Adrenal gland (tissue), 12 donors: ENCODE measurements around the gene CPED1. TPM values are rescaled to one million over a fixed set of nuclear protein-coding genes. Genes with fewer than 3 reads are reported as not detected.

ENCODE experiments used
- DNase-seq, 7 donors: peaks; one replicate each; pipeline ENCODE4 v3.0.0-alpha.2; 2019 to 2020
- H3K27ac ChIP-seq, 5 donors: fragments of 200-600 bp; sonication (generic) in 4 of 5; 1 replicate in 3 of 5; 2 replicates in 2 of 5; pipeline versions ENCODE4 v1.5.1 to v1.8.0; 2016 to 2020; ENCODE audit warnings: mild to moderate bottlenecking in 1 of 5
- H3K27me3 ChIP-seq: fragments of 200-600 bp; 2 replicates; pipeline ENCODE4 v1.8.0; 2021
- H3K36me3 ChIP-seq, 2 donors: fragments of 200-600 bp; replicated peaks in 1 of 2; 1 replicate in 1 of 2; 2 replicates in 1 of 2; pipeline versions ENCODE4 v1.5.1 to v1.8.0; 2018 to 2022
- H3K4me1 ChIP-seq, 2 donors: fragments of 200-600 bp; replicated peaks in 1 of 2; 1 replicate in 1 of 2; 2 replicates in 1 of 2; pipeline versions ENCODE4 v1.5.1 to v1.8.0; 2018 to 2021
- H3K4me3 ChIP-seq, 4 donors: fragments of 200-600 bp; sonication (generic) in 3 of 4; one replicate each; pipeline ENCODE4 v1.5.1; 2016 to 2018
- H3K9me3 ChIP-seq, 3 donors: fragments of 200-600 bp; sonication (generic) in 1 of 3; replicated peaks in 1 of 3; 1 replicate in 2 of 3; 2 replicates in 1 of 3; pipeline versions ENCODE4 v1.5.1 to v1.8.0; 2016 to 2021
- POLR2A ChIP-seq, 2 donors: fragments of 450-650 bp; IDR thresholded peaks; one replicate each; pipeline ENCODE4 v1.6.1; 2017; ENCODE audit warnings: antibody characterized with exemption in 2 of 2, mild to moderate bottlenecking in 2 of 2, moderate library complexity in 1 of 2
- WGBS, 4 donors: extraction: QIAGEN DNeasy Blood & Tissue Kit in 2 of 4; methylation state at CpG; one replicate each; pipeline versions ENCODE4 v1.1.5 to v1.1.7; 2013 to 2017; 5-methylcytosine and 5-hydroxymethylcytosine counted together
- intact Hi-C, 2 donors: fragments of 100-400 bp; cut with DNase I; formaldehyde crosslinking; loops; one replicate each; pipeline versions ENCODE4 v1.14.1 to v1.15.0; 2022 to 2023
- polyA plus RNA-seq, 3 donors: library from polyadenylated mRNA; stranded (reverse); fragments of 200-250 nt in 2 of 3; fragments of 350-450 nt in 1 of 3; fragmentation: Illumina TruSeq in 1 of 3; extraction: RNeasy Lipid Tissue Mini Kit (QIAGEN cat#74804) in 1 of 3; gene quantifications; one replicate each; pipeline ENCODE4 v1.2.3, GENCODE V29; 2013 to 2014
- total RNA-seq, 9 donors: library from RNA; depleted of rRNA in 4 of 9; stranded (reverse); fragments of >200 nt in 4 of 9; fragments of 120-200 nt in 1 of 9; fragmentation: NEBNext Ultra II Directional in 1 of 9; extraction: Animal tissue kit (Norgen Biotek cat#: 25700) in 1 of 9; gene quantifications; one replicate each; pipeline versions ENCODE4 v1.1.0 to v1.2.4, GENCODE V29; 2013 to 2023
- TF ChIP-seq, protein P1 (sequence below), 6 experiments: fragments of 450-650 bp in 4 of 6; fragments of 200-600 bp in 2 of 6; sonication (generic) in 1 of 6; IDR thresholded peaks; 1 replicate in 5 of 6; 2 replicates in 1 of 6; pipeline versions ENCODE4 v1.5.1 to v1.8.0; 2016 to 2021; ENCODE audit warnings: antibody characterized with exemption in 6 of 6, mild to moderate bottlenecking in 2 of 6, moderate library complexity in 1 of 6
- donor health status: healthy with polysubstance abuse.
- donor health status: Bipolar disorder and iron deficiency.
- donor health status: DM: yes; HTN: yes; CAD: no.
- donor health status: DM: no; HTN: no; CAD: no.
- donor health status: DM: no; HTN: no; CAD: no.
- donor health status: DM: yes; HTN: yes; CAD: no.

CPED1 gene
- total and polyA plus RNA-seq, 12 donors: 5.2 to 72.2 (median 40.7) TPM

DNA sequence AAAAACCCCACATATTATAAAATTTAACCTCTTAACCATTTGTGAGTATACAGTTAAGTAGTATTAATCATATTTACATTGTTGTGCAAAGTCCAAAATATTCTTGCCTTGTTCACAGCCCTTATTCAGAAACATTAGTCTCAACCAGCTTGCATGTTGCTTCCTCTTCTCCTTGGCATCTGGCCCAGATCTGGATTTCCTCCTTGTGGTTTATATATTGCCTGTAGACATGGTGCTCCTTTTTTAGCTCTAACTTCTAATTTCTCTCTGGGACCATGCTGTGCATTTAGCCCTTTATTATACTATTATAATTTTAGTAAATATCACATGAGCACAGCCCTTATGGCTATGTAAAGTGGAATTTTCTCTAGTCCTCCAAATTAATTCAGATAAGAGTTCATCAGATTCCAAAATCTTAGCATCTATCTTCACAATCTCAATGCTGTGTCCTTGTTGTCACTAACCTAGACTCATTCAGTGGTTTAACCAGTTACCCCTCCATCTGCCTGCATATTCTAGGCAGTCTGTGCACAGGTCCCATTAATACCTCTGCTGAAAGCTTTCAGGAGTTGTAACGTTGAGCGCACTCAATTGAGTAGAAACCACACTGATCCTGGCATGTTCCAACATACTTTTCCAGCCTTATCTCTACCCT is 7.9 kb downstream of the CPED1 start:
- H3K27ac ChIP-seq: peak overlapping the region in 1 of 5 donors; percentile 4
- no peaks in the 10 kb centered on the region for H3K36me3 ChIP-seq
- H3K4me1 ChIP-seq: peaks cover 6 to 57% of the 10 kb centered on the region in 2 donors
- no peak for TF ChIP-seq POLR2A (IDR thresholded peaks at IDR 0.05)
- TF ChIP-seq, protein P1, sequence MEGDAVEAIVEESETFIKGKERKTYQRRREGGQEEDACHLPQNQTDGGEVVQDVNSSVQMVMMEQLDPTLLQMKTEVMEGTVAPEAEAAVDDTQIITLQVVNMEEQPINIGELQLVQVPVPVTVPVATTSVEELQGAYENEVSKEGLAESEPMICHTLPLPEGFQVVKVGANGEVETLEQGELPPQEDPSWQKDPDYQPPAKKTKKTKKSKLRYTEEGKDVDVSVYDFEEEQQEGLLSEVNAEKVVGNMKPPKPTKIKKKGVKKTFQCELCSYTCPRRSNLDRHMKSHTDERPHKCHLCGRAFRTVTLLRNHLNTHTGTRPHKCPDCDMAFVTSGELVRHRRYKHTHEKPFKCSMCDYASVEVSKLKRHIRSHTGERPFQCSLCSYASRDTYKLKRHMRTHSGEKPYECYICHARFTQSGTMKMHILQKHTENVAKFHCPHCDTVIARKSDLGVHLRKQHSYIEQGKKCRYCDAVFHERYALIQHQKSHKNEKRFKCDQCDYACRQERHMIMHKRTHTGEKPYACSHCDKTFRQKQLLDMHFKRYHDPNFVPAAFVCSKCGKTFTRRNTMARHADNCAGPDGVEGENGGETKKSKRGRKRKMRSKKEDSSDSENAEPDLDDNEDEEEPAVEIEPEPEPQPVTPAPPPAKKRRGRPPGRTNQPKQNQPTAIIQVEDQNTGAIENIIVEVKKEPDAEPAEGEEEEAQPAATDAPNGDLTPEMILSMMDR (IDR thresholded peaks at IDR 0.05): no peak
- 83 to 91% (median 87%) methylated on average over 2 of the region's 2 CpGs for WGBS, 4 donors
- H3K9me3 ChIP-seq: no peaks in the 10 kb centered on the region
- H3K27me3 ChIP-seq: no peaks in the 10 kb centered on the region
- intact Hi-C loops: no loop called here
- no peak overlapping the region for H3K4me3 ChIP-seq
- DNase-seq: peak; percentile 70 to 89 (median 81)

DNA sequence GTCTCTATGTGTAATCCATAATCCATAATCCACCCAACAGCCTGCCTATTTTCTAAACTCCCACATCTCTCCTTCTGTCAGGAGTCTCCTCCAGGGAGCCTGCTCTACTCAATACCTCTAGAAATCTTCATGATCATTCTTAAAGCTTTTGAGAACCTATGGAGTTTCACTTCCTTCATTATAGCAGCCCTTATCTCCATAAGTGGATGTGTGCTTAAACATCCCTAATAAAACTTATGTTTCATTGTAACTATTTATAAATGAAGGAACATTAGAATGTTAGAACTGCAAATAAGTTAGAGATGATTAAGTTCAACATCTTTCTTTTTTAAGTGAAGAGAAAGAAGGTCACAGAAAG is 8.5 kb downstream of the CPED1 start:
- TF ChIP-seq, protein P1 (IDR thresholded peaks at IDR 0.05): no peak
- no peak for TF ChIP-seq POLR2A (IDR thresholded peaks at IDR 0.05)
- no peak for DNase-seq
- intact Hi-C loops: no loop called here
- Histone ChIP-seq H3K9me3 (no peaks in the 10 kb centered on the region), H3K36me3 (no peaks in the 10 kb centered on the region), H3K27ac (peak overlapping the region in 1 of 5 donors; percentile 13), H3K27me3 (no peaks in the 10 kb centered on the region), H3K4me3 (no peak overlapping the region), H3K4me1 (peaks cover under 1 to 58% of the 10 kb centered on the region in 2 donors)

DNA sequence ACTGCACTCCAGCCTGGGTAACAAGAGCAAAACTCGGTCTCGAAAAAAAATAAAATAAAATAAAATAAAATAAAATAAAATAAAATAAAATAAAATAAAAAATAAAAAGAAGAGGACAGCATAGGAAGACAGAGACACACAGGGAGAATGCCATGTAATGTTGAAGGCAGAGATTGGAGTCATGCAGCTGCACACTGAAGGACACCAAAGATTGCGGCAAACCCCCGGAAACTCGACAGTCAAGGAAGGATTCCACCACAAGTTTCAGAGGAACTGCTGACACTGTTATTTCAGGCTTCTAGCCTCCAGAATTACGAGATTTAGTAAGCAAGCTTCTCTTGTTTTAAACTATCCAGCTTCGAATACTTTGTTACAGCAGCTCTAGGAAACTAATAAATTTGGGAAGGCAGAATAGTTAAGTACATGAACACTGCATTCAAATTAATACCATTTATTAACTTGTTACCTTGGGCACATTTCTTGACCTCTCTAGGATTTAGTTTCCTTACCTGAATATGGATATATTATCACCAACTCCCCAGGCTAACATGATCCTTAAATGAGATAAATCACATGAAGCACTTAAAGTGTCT is 9.5 kb downstream of the CPED1 start:
- intact Hi-C loops: no loop called here
- WGBS, 4 donors: 70 to 81% (median 71%) methylated on average over 7 of the region's 7 CpGs

DNA sequence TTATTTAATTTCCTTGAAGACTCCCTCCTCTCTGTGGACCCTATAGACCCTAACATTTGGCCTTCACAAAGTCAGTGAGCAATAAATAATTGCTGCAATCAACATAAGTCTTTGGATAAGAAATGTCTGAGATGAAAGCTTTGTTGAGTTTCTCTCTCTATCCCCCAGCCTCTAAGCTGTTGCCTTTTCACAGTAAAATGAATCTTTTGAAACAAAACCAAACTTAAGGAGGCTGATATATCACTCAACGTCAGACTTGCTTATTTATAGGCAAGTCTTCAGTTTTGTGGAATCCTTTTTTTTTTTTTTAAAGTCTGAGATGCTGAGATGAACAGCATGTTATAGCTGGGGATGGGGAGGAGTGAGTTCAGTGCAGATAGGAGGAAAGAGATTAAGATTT is 10.0 kb downstream of the CPED1 start:
- H3K27me3 ChIP-seq: no peaks in the 10 kb centered on the region
- peaks cover 0 to 49% of the 10 kb centered on the region in 2 donors for H3K4me1 ChIP-seq
- peak overlapping the region in 2 of 5 donors; percentile 19 to 45 for H3K27ac ChIP-seq
- no peak overlapping the region for H3K4me3 ChIP-seq
- 33 to 59% (median 41%) methylated on average over 1 of the region's 1 CpG for WGBS, 4 donors
- TF ChIP-seq POLR2A (IDR thresholded peaks at IDR 0.05): no peak
- TF ChIP-seq, protein P1 (IDR thresholded peaks at IDR 0.05): no peak
- H3K36me3 ChIP-seq: no peaks in the 10 kb centered on the region
- no peak for DNase-seq
- intact Hi-C loops: no loop called here
- H3K9me3 ChIP-seq: no peaks in the 10 kb centered on the region

More for the DNA sequence above, 9.5 kb downstream of the CPED1 start:
- Histone ChIP-seq H3K36me3 (no peaks in the 10 kb centered on the region), H3K27me3 (no peaks in the 10 kb centered on the region), H3K9me3 (no peaks in the 10 kb centered on the region), H3K4me1 (peaks cover 0 to 54% of the 10 kb centered on the region in 2 donors), H3K27ac (peak overlapping the region in 2 of 5 donors; percentile 19 to 45), H3K4me3 (no peak overlapping the region)
- DNase-seq: peak in 6 of 7 donors; percentile 28 to 44 (median 35)
- TF ChIP-seq, protein P1 (IDR thresholded peaks at IDR 0.05): no peak
